Uterus (tissue), 2 donors: ENCODE measurements around the gene ACTBL2.

Experiments
- CTCF ChIP-seq, 4 experiments: fragments of 200-600 bp in 2 of 4; fragments of 450-650 bp in 2 of 4; sonication (generic) in 2 of 4; IDR thresholded peaks; one replicate each; pipeline ENCODE4 v1.5.1; 2016 to 2019; ENCODE audit warnings: antibody characterized with exemption in 4 of 4, mild to moderate bottlenecking in 2 of 4, moderate library complexity in 1 of 4
- POLR2A ChIP-seq, 2 donors: fragments of 450-650 bp; IDR thresholded peaks; one replicate each; pipeline ENCODE4 v1.6.1; 2016; ENCODE audit warnings: antibody characterized with exemption in 2 of 2, mild to moderate bottlenecking in 1 of 2, moderate library complexity in 1 of 2

DNA sequence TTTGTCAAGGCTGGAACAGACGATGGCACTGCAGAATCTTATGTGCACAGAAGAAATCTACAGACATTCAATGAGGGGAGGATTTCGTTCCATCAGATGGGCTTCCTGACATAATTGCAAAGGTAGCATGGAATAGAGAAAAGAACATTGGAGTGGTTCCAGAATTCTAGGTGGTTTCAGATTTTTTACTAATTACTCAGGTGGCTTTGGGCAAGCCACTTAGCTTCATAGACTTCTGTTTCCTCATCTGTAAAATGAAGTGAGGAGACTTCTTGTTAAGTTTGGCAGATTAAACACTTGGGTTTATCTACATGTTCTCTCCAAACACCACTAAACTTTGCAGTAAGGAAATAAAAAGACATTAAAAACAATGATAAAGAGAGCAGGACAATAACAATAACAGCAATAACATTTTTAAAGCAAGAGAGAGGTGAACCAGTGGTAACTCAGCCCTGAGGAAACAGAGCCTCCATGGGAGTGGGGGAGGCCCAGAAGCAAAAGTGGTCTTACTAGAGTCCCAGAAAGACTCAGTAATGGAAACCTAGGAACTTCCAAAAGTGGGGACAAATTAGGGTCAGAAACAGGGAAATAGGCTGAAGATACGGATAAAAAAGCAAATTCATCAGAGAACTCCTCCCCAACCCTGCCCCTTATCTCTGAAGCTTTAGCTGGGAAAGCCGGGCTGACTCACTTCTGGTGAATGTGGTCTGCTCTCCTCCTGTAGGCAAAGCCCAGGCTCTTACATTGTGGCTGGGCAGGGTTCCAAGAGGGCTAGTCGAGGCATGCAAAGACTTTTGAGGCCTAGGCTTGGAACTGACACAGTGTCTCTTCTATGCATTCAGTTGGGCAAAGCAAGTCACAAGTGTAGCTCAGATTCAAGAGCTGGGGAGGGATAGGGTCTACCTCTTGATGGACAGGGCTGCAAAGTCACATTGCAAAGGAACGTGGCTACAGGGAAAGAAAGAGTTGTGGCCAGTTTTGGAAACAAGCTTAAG lies 11.8 kb upstream of the ACTBL2 start:
- TF ChIP-seq CTCF (IDR thresholded peaks at IDR 0.05), result no peak
- TF ChIP-seq POLR2A (IDR thresholded peaks at IDR 0.05), result no peak
